RWPE2 (cell line): Measurements from ENCODE around the gene TIRAP.

Source experiments
- ATAC-seq: fragments of 200-7000 bp; cut with Tn5 transposase; 3 replicates; pipeline ENCODE4 v1.9.1; 2021; ENCODE audit warnings: low read depth
- DNase-seq: peaks from one replicate; pipeline ENCODE4 v3.0.0-alpha.2; 2020; ENCODE audit warnings: low spot score
- H3K27ac ChIP-seq: fragments of 450-650 bp; 2 replicates; pipeline ENCODE4 v1.5.1; 2017; ENCODE audit warnings: mild to moderate bottlenecking; ENCODE audit not compliant: poor library complexity, severe bottlenecking
- H3K27me3 ChIP-seq: fragments of 250-450 bp; sonication (Bioruptor Pico); 2 replicates; pipeline ENCODE4 v1.5.1; 2021; ENCODE audit warnings: mild to moderate bottlenecking, moderate library complexity; ENCODE audit not compliant: insufficient read depth, poor library complexity, severe bottlenecking
- H3K36me3 ChIP-seq: fragments of 250-450 bp; sonication (Bioruptor Pico); 2 replicates; pipeline ENCODE4 v1.5.1; 2020; ENCODE audit warnings: low read depth, mild to moderate bottlenecking, moderate library complexity
- H3K4me1 ChIP-seq: fragments of 250-450 bp; sonication (Bioruptor Pico); 2 replicates; pipeline ENCODE4 v1.5.1; 2021; ENCODE audit warnings: mild to moderate bottlenecking, moderate library complexity; ENCODE audit not compliant: insufficient read depth, poor library complexity, severe bottlenecking
- H3K4me3 ChIP-seq: fragments of 250-450 bp; sonication (Bioruptor Pico); 2 replicates; pipeline ENCODE4 v1.5.1; 2021; ENCODE audit warnings: mild to moderate bottlenecking, moderate library complexity; ENCODE audit not compliant: severe bottlenecking
- H3K9me3 ChIP-seq: fragments of 250-450 bp; sonication (Bioruptor Pico); 2 replicates; pipeline ENCODE4 v1.5.1; 2021; ENCODE audit warnings: mild to moderate bottlenecking, moderate library complexity; ENCODE audit not compliant: severe bottlenecking
- CTCF ChIP-seq: fragments of 450-650 bp; IDR thresholded peaks from one replicate; pipeline ENCODE4 v1.5.1; 2017; ENCODE audit warnings: mild to moderate bottlenecking, moderate library complexity; ENCODE audit not compliant: poor library complexity, severe bottlenecking

TIRAP gene

GRCh38 chr11:126297004-126297403 is 14.1 kb downstream of the TIRAP start:
- H3K4me3 ChIP-seq = no peak overlapping the region
- no peaks in the 10 kb centered on the region for H3K4me1 ChIP-seq
- no peak overlapping the region for H3K27ac ChIP-seq
- no peak for TF ChIP-seq CTCF
- H3K9me3 ChIP-seq = no peaks in the 10 kb centered on the region
- DNase-seq (no peak), ATAC-seq (no peak)
- no peaks in the 10 kb centered on the region for H3K27me3 ChIP-seq
- peaks cover 25% of the 10 kb centered on the region for H3K36me3 ChIP-seq

GRCh38 chr11:126303623-126304456 is 20.9 kb downstream of the TIRAP start, which contains the start of gene DCPS:
TSS of gene DCPS (plus strand) at chr11:126304060. CDS start at chr11:126304081, 21 bp downstream.
- Histone ChIP-seq H3K4me1 (peaks cover 7% of the 10 kb centered on the region), H3K4me3 (peak within 1 kb of the TSS; percentile 48), H3K9me3 (no peaks in the 10 kb centered on the region), H3K36me3 (peaks cover 12% of the 10 kb centered on the region), H3K27me3 (no peaks in the 10 kb centered on the region), H3K27ac (peak within 1 kb of the TSS; percentile 66)
- ATAC-seq (peak; percentile 97), DNase-seq (peak; percentile 86)
- TF ChIP-seq CTCF = no peak

GRCh38 chr11:126304457-126305075 is 21.7 kb downstream of the TIRAP start:
- Histone ChIP-seq H3K4me3 (peak overlapping the region; percentile 48), H3K4me1 (peaks cover 7% of the 10 kb centered on the region), H3K27ac (peak overlapping the region; percentile 66), H3K9me3 (no peaks in the 10 kb centered on the region), H3K27me3 (no peaks in the 10 kb centered on the region), H3K36me3 (peaks cover 10% of the 10 kb centered on the region; the same call in 1 of the 2 replicates)
- TF ChIP-seq CTCF = no peak
- peak; percentile 21; the same call in 2 of the 3 replicates for ATAC-seq
- no peak for DNase-seq

GRCh38 chr11:126305699-126306098 is 22.8 kb downstream of the TIRAP start:
- DNase-seq (no peak), ATAC-seq (no peak)
- H3K4me3 ChIP-seq = no peak overlapping the region
- no peak for TF ChIP-seq CTCF
- no peaks in the 10 kb centered on the region for H3K9me3 ChIP-seq
- no peak overlapping the region for H3K27ac ChIP-seq
- H3K4me1 ChIP-seq = peaks cover 7% of the 10 kb centered on the region
- peaks cover 7% of the 10 kb centered on the region; the same call in 1 of the 2 replicates for H3K36me3 ChIP-seq
- no peaks in the 10 kb centered on the region for H3K27me3 ChIP-seq
